ENCODE data around the gene SRSF9.
"Not testable (repeated sequence)": the region's sequence is repeated elsewhere in the genome, so short reads cannot be mapped to it uniquely, and the experiment has no call there.

SRSF9 gene, protein sequence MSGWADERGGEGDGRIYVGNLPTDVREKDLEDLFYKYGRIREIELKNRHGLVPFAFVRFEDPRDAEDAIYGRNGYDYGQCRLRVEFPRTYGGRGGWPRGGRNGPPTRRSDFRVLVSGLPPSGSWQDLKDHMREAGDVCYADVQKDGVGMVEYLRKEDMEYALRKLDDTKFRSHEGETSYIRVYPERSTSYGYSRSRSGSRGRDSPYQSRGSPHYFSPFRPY

DNA sequence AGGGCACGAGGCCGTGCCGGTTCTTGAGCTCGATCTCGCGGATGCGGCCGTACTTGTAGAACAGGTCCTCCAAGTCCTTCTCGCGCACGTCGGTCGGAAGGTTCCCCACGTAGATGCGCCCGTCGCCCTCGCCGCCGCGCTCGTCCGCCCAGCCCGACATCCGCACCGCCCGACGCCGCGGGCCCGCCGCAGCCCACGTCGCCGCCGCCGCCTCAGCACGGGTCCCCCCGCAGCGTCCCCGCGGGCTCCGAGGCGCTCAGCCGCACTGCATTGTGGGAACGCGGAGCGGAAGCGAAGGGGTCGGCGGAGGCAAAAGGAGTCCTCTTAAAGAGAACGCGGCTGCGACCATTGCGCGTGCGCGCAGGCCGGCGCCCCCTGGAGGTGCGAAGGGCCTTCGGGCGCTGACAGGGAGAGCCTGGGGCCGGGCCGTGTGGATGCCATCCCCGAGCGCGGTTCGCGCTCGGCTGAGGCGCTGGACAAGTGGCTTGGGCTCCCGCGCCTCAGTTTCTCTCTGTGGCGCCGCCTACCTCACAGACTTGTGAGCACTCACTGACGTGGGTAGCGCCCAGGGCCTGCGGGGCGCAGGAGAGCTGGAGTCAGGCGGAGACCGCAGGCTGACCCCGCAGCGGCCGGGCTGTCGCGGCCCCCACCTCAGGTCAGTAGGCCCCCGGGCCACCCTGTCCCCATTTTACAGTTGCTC lies at the start of gene SRSF9:
Gene SRSF9, minus strand, starts transcription at position 299 of the 700 bp plus-strand sequence. Its CDS starts 139 bp downstream, at position 160.
- peak; percentile 93 for DNase-seq (ENCODE audit: low spot score)

DNA sequence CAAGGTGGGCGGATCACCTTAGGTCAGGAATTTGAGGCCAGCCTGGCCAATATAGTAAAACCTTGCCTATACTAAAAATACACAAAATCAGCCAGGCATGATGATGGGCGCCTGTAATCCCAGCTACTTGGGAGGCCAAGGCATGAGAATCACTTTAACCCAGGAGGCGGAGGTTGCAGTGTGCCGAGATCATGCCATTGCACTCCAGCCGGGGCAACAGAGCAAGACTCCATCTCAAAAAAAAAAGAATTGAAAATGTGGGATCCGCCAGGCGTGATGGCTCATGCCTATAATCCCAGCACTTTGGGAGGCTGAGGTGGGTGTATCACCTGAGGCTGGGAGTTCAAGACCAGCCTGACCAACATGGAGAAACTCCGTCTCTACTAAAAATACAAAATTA lies 49.8 kb upstream of the SRSF9 start:
- not testable (repeated sequence) for DNase-seq (ENCODE audit: low spot score)

DNA sequence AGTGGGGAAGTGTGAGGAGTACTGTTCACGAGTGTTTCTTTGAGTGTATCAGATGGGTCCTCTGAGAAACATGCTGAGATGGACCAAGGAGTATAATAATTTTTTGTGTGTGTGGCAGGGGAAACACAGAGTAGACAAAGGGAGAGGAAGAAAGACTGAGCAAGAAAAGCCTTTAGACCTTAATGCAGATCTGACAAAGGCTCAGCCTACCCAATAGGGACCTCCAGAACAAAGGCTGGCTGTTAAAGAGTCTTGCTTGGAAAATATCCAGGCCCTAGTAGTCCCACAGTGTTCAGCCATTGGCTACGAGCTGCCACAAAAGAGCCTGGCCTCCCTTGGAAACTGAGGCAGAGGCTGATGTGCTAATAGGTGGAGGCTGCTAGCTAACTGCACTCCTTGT lies 45.9 kb upstream of the SRSF9 start:
- DNase-seq (ENCODE audit: low spot score) = no peak

DNA sequence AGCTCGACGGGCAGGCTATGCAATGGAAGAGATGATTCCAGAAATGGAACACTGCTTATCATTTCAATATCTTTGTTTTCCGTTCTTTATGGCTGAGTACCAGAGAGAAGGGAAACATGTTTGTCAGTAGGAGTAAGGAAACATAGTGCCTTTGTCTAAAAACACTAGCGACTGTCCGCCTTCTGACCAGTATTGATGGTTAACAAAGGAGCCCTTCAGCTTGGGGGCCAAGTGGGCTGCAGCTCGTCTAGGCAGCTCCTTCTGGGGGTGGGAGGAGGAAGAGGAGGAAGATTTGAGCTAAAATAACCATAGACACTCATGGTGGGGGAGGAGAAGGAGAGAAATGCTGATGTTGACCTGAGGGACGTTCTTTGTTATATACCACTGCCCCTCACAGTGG lies 44.5 kb upstream of the SRSF9 start:
- no peak for DNase-seq (ENCODE audit: low spot score)

DNA sequence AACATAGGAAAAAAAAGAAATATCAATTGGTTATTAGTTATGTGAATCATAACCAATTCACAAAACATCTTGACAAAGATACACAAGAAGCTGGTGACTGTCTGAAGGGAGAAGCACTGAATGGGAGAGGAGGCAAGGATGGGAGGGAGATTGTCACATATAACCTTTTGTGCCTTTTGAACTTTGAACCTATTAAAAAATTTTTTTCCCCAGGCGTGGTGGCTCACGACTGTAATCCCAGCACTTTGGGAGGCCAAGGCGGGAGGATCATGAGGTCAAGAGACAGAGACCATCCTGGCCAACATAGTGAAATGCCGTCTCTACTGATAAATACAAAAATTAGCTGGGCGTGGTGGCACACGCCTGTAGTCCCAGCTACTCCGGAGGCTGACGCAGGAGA lies 39.0 kb upstream of the SRSF9 start:
- DNase-seq (ENCODE audit: low spot score) = no peak

DNA sequence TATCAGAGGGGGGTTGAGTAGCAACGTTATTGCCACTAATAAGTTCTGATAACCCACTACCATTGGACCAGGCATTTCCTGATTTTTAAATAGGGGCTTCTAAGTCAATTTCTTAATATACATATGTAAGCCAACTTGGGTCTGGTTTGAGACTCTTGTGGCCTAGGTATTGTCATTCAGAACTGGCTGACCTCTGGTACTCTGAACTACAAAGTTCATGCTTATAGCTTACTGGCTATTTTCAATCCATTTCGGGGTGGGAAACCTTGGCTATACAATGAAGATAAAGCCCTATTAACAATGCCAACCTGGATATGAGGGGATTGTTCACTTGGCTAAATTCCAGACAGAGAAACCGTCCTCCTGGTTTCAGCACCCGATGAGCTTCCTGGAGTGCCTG lies 35.0 kb upstream of the SRSF9 start:
- DNase-seq (ENCODE audit: low spot score) = no peak

DNA sequence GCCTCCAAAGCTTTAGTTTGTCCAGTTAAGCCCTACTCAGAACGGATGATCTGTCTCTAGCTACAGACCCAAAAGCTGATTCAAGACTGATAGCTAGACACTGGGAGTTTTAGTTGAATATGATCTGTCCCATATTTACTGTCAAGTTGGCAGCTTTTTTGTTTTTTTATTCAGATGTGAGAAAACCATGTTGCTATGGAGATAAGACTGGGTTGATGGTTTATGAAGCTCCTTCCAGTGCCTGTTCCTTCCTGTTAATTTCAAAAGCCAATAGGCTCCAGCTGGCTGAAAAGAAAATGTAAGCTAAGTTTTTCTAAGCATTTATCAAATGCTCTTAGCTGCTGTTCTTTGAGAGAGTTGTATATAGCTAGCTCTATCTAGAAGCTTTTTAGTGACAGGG lies 31.0 kb upstream of the SRSF9 start:
- DNase-seq (ENCODE audit: low spot score) = no peak

DNA sequence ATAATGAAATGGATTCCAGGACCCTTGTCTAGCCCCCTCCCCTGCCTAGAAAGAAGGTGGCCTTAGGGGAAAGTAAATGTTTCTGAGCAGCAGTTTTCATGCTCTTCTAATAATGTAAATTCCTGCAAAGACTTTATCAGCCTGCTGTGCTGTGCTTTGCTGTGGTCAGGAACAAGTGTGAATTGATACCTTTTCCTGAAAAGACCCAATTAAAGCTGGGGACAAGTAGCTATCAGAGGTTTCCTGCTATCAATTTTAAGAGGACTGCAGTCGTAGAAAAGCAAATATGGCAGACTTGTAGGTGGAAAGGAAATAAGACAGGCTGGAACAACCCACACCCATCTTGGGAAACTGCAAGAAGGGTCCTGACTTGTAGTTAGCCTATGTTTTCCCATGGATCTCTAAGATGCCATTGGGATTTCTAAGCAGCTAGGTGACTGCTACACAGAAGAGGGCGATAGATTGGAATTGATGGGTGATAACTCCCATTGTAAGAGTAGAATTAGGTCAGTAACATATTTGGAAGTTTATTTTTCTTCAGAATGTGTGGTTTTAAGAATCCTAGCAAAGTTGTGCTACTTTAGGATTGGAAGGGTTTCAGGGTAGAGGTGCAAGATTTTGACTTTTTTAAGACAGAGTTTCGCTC lies 29.4 kb upstream of the SRSF9 start:
- DNase-seq (ENCODE audit: low spot score) = no peak

DNA sequence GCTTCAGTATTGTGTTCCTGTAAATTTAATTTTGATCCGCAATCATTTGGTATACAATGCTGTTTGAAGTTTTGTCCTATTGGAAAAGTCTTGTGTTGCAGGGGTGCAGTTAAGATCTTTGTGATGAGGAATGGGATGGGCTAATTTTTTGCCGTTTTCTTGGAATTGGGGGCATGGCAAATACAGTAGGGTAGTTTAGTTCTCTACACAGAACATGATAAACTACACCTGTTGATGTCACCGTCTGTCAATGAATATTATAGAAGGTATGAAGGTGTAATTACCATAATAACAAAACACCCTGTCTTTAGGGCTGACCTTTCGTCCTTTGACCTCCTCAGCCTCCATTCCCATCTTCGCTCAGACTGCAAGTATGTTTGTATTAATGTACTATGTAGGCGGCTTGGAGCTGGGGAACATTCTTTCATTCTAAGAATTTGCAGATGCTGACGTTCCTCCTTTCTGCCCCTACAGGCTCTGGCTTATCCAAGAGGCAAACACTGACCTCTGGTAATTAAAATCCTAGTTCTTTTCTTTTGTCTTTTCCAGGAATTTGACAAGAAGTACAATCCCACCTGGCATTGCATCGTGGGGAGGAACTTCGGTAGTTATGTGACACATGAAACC lies 28.1 kb upstream of the SRSF9 start:
- no peak for DNase-seq (ENCODE audit: low spot score)

DNA sequence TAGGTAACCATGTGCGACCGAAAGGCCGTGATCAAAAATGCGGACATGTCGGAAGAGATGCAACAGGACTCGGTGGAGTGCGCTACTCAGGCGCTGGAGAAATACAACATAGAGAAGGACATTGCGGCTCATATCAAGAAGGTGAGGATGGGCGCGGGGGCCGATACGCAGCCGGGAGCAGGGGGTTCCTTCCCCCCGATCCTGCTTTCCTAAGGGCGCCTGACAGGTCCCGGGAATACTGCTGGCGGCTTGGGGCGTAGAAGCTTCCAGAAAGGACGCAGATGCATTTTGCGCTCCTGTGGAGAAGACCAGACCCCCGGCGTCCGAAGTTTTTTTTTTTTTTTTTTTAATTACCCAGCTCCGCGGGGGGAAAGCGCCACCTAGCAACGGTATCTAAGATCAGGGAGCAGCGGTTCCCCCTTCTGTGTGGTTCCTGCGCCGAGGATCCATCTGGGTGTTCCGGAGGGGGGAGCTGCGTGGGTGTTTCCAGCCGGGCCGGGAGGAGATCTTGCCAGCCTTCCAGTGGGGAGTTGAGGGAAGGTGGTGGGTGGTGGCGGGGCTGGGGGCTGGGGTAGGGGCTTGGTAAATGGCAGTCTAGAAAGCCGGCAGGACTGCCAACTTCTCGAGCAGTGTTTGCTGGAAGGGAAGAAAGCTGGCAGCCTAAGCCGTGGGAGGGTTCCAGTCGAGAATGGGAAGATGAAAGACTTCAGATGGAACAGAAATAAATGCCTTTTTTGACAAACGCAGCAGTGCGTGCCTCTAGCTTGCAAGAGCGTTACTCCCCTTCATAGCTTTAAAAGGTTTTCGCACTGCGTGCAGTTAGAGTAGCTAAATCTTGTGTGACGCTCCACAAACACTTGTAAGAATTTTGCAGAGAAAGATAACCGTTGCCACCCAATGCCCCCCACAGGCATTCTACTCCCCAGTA lies 27.1 kb upstream of the SRSF9 start:
- DNase-seq (ENCODE audit: low spot score) = peak; percentile 77

DNA sequence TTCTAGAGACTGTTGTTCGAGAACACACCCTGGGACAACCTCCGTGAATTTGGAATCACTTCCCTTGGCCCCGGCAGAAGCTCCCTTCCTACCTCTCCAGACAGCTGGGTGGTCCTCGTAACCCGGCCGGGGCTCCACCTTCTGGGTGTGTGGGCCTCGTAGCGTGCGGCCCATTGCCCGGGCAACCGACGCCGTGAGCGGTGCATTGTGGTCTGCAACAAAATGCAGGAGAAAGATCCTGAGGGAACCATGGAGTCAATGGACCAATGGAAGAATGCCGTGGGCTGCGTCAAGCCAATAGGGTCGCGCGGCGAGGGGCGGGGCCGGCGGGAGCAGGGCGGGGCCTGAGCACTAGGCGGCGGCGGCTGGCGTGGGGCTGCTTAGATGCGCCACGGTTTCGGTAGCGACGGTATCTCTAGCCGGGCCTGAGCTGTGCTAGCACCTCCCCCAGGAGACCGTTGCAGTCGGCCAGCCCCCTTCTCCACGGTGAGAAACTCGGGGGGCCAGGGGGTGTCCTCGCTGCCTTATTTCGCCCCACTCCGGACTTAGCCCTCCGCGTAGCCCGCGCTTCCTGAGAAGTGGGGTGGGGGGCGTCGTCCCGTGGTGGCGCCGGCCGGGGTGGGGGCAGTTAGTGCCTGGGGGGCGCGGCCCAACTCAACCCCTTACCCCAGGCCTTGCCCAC lies 26.3 kb upstream of the SRSF9 start, which contains the start of gene DYNLL1:
Gene DYNLL1, plus strand, starts transcription at position 383 of the 682 bp plus-strand sequence. CDS start 309 bp downstream, outside the sequence.
- peak; percentile 97 for DNase-seq (ENCODE audit: low spot score)

DNA sequence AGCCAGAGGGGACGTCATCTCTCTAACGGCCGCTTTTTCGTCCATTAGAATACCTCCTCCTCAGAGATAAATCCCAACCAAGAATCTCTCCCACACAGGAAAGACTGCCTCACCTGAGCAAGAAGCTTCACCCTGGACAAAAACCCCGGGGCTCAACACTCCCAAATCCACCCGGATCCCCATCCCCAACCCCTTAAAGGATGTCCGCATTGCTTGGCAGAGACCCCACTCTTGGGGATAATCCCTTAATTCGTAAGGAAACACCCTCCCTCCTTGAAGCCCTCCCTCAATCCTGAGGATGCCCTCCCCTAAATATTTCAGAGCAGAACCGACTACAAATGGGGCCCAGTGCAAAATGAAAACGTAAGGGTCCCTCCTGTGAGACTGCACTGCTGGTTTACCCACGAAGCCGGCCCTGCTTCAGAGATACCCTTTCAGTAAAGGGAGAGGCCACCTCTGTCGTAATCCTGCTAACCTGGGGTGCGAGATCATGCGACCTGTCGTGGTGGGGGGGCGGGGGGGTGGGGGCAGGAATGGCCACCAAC lies 25.7 kb upstream of the SRSF9 start:
- no peak for DNase-seq (ENCODE audit: low spot score)

DNA sequence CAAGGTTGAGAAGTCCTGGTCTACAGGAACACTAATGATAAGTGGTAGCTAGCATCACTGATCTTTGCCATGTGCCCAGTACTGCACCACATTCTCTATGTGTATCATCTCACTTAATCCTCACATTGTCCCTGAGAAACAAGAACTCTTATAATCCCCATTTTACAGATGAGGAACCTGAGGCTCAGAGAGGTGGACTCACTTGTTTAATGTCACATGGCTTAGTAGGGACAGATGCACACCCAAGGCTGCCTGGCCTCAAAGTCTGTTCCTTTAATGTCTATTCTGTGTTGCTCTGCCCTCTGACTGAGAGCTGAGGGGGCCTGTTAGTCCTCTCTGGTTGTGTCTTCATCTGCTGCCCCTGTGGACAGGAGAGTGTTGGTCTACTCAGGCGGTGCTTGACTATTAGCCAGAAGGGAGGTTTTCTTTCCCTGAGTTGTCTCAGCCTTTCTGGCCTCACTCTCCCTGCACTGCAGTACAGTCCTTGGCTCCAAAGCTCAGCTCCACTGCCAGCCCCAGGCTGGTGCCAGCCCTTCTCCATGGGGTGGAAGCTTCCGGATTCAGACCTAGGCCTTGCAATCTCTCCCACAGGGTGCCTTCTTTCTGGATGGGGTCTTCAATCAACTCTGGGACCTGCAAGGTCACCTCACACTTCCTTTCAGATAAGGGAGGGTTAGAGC lies 21.4 kb upstream of the SRSF9 start:
- DNase-seq (ENCODE audit: low spot score) = no peak

DNA sequence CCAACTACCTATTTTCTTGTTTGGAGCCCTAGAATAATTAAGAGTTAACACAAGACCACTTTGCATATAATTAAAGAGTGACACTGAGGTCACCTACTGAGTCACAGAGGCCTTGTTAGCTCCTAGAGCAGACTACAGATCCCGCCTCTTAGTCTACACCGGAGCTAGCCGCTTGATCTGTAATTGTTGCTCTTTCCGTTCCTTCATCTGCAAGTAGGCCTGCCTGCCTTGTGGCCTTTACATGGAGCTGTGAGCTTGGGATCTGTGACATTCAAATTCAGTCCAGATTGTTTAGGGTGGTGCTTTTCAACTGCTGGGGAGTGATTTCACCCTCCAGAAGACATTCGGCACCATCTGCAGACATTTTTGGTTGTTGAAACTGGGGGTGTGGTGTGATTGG lies 20.8 kb upstream of the SRSF9 start:
- DNase-seq (ENCODE audit: low spot score) = no peak

DNA sequence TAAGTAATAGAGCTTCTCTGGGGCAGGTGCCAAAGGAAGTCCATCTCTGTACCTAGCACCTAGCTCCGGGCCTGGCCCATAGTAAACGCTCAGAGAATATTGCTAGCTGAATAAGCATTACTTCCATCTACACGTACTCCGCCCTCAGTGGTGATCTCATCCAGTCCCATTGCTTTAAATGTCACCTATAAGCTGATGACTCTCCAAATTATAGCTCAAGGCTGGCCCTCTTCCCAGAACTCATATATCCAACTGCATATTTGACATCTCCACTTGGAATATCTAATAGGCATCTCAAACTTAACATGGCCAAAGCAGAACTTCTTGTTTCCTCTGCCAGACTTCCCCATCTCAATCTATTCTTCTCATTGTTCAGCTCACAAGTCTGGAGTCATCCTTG lies 19.5 kb upstream of the SRSF9 start:
- DNase-seq (ENCODE audit: low spot score) = no peak

DNA sequence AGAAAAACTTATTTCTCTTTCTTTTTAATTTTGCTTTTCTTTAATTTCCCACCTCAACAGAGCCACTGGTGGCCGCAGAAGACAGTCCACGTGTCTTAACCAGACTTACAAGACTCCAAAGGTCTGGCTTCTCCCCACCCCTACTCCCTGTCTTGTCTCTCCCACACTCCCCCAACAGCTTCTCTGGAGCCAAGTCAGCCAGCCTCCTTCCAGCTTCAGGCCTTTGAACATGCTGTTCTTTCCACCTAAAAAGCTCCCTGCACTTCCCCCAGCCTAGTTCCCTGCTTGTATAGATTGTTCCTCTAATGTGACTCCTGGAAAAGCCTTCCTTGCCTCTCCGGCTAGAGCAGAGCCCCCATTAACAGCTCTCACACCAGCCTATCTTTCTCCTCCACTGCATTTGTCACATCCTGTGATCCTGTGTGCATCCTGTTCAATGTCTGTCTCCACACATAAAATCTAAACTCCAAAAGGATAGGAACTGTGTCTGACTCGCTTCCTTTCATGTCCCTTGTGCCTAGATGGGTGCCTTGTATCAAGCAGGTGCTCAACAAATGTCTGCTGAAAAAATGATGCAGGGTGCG lies 18.6 kb upstream of the SRSF9 start:
- no peak for DNase-seq (ENCODE audit: low spot score)

DNA sequence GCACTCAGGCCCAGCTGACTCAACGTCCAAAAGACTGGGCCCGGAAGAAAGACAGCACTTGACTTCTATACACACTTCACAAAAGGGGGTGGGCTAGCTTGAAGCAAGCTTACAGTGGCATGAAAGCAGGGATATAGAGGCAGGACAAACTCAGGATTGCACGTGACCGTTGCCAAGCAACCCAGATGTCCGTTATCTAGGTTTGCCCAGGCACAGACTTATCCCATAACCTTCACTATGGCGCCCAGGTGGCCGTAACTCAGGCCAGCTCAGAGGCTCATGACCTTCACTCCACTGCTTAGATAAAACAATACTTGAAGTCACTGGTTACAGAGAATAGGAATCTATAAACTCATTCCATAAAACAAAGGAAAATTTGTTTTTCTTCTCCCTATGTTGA lies 18.0 kb upstream of the SRSF9 start:
- DNase-seq (ENCODE audit: low spot score) = not testable (repeated sequence)

DNA sequence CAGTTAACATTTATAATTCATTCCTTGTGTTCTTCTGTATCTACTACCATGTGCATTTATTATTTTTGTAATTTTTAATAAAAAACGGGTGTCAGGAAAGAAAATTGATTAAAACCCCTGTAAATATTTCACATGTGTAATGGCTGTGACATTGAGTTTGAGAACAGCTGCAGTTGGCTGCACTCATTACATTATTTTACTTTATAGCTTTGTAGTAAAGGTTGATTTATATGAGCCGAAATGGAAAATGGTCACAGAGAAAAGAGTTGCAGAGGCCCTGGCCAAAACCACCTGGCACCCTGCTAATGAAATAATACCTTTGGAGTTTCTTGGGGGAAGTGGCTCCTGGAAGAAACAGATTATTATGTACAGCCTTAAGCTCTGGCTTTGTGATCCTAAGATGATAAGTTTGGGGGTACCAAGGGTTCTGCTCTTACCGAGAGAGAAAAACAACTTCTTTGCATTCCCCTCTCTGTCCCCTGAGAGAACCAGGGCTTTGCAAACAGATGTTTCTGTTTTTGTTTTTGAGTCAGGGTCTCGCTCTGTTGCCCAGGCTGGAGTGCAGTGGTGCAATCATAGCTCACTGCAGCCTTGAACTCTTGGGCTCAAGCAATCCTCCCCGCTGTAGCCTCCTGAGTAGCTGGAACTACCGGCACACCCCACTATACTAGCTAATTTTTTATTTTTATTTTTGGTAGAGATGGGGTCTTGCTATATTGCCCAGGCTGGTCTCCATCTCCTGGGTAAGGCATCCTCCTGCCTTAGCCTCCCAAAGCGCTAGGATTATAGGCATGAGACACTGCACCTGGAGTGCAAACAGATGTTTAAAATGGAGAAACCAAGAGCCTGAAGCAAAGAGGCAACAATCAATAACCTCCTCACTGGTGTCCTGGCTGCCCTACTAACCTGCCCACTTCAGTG lies 16.7 kb upstream of the SRSF9 start:
- DNase-seq (ENCODE audit: low spot score) = no peak

DNA sequence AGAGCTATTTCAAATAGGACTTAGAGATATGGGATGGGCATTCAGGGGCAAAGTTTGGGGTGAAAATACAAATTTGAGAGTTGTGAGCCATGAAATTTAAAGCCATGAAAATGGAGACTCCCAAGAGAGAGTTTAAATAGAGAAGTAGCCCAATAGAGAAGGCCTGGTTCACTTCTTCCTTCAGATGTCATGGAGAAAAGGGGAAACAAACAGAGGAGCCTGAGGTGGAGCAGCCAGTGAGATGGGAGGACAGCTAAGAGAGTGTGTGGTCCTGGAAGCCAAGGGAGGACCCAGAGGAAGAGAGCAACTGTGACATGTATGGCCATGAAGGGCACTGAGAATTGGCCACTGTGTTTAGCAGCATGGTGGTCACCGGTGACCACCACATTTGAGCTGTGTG lies 14.1 kb upstream of the SRSF9 start:
- no peak for DNase-seq (ENCODE audit: low spot score)

Data from cerebellar cortex (tissue), 1 donor.